RWPE2 (cell line): Measurements from ENCODE around the gene TSGA10IP.

Experiments
- ATAC-seq: fragments of 200-7000 bp; cut with Tn5 transposase; 3 replicates; pipeline ENCODE4 v1.9.1; 2021; ENCODE audit warnings: low read depth
- DNase-seq: peaks from one replicate; pipeline ENCODE4 v3.0.0-alpha.2; 2020; ENCODE audit warnings: low spot score
- H3K27ac ChIP-seq: fragments of 450-650 bp; 2 replicates; pipeline ENCODE4 v1.5.1; 2017; ENCODE audit warnings: mild to moderate bottlenecking; ENCODE audit not compliant: poor library complexity, severe bottlenecking
- H3K27me3 ChIP-seq: fragments of 250-450 bp; sonication (Bioruptor Pico); 2 replicates; pipeline ENCODE4 v1.5.1; 2021; ENCODE audit warnings: mild to moderate bottlenecking, moderate library complexity; ENCODE audit not compliant: insufficient read depth, poor library complexity, severe bottlenecking
- H3K36me3 ChIP-seq: fragments of 250-450 bp; sonication (Bioruptor Pico); 2 replicates; pipeline ENCODE4 v1.5.1; 2020; ENCODE audit warnings: low read depth, mild to moderate bottlenecking, moderate library complexity
- H3K4me1 ChIP-seq: fragments of 250-450 bp; sonication (Bioruptor Pico); 2 replicates; pipeline ENCODE4 v1.5.1; 2021; ENCODE audit warnings: mild to moderate bottlenecking, moderate library complexity; ENCODE audit not compliant: insufficient read depth, poor library complexity, severe bottlenecking
- H3K4me3 ChIP-seq: fragments of 250-450 bp; sonication (Bioruptor Pico); 2 replicates; pipeline ENCODE4 v1.5.1; 2021; ENCODE audit warnings: mild to moderate bottlenecking, moderate library complexity; ENCODE audit not compliant: severe bottlenecking
- H3K9me3 ChIP-seq: fragments of 250-450 bp; sonication (Bioruptor Pico); 2 replicates; pipeline ENCODE4 v1.5.1; 2021; ENCODE audit warnings: mild to moderate bottlenecking, moderate library complexity; ENCODE audit not compliant: severe bottlenecking
- TF ChIP-seq, protein P1 (sequence below): fragments of 450-650 bp; IDR thresholded peaks from one replicate; pipeline ENCODE4 v1.5.1; 2017; ENCODE audit warnings: mild to moderate bottlenecking, moderate library complexity; ENCODE audit not compliant: poor library complexity, severe bottlenecking

TSGA10IP gene

DNA sequence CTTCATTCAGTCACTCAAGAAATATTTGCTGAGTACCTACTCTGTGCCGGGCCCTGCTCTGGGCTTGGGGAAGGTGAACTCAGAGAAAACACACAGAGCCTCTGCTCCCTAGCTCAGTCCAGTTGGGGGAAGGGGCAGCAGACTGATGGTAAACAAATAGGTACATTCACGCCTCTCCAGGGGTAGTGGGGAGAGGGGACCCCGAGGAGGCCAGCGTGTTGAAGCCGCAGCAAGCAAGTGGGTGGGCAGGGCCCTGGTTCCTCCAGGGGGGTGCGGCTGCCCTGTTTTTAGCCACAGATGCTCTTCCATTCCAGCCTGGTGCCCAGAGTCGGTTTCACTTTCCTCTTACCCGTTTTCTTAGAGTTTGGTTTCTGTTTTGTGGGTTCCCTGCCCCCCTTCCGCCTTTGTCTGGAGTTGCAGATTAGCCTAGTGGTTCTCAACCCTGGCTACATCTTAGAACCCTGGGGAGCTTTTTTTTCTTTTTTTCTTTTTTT, 17.3 kb upstream of the TSGA10IP start:
- no peak for ATAC-seq
- no peak overlapping the region for H3K27ac ChIP-seq
- TF ChIP-seq, protein P1, sequence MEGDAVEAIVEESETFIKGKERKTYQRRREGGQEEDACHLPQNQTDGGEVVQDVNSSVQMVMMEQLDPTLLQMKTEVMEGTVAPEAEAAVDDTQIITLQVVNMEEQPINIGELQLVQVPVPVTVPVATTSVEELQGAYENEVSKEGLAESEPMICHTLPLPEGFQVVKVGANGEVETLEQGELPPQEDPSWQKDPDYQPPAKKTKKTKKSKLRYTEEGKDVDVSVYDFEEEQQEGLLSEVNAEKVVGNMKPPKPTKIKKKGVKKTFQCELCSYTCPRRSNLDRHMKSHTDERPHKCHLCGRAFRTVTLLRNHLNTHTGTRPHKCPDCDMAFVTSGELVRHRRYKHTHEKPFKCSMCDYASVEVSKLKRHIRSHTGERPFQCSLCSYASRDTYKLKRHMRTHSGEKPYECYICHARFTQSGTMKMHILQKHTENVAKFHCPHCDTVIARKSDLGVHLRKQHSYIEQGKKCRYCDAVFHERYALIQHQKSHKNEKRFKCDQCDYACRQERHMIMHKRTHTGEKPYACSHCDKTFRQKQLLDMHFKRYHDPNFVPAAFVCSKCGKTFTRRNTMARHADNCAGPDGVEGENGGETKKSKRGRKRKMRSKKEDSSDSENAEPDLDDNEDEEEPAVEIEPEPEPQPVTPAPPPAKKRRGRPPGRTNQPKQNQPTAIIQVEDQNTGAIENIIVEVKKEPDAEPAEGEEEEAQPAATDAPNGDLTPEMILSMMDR, result no peak

DNA sequence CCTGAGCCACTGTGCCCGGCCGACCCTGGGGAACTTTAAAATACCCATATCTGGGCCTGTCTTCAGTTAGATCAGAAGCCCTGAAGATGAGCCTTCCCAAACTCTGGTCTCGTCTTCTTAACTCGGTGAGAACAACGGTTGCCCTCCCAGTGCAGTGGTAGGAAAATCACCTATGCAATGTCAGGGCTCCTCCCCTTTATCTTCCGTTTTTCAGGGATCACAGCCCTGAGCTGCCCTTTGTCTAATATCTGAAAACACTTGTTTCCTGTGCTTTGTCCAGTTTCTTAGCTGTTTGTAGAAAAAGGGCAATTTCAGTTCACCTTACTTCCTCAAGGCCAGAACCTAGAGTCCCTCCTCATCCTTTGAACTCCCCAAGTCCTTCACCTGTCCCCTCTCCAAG, 16.6 kb upstream of the TSGA10IP start:
- no peaks in the 10 kb centered on the region for H3K9me3 ChIP-seq

More for the DNA sequence above, 17.3 kb upstream of the TSGA10IP start:
- Histone ChIP-seq H3K4me3 (no peak overlapping the region), H3K27me3 (no peaks in the 10 kb centered on the region), H3K4me1 (no peaks in the 10 kb centered on the region), H3K9me3 (no peaks in the 10 kb centered on the region), H3K36me3 (peaks cover 7% of the 10 kb centered on the region)
- no peak for DNase-seq

DNA sequence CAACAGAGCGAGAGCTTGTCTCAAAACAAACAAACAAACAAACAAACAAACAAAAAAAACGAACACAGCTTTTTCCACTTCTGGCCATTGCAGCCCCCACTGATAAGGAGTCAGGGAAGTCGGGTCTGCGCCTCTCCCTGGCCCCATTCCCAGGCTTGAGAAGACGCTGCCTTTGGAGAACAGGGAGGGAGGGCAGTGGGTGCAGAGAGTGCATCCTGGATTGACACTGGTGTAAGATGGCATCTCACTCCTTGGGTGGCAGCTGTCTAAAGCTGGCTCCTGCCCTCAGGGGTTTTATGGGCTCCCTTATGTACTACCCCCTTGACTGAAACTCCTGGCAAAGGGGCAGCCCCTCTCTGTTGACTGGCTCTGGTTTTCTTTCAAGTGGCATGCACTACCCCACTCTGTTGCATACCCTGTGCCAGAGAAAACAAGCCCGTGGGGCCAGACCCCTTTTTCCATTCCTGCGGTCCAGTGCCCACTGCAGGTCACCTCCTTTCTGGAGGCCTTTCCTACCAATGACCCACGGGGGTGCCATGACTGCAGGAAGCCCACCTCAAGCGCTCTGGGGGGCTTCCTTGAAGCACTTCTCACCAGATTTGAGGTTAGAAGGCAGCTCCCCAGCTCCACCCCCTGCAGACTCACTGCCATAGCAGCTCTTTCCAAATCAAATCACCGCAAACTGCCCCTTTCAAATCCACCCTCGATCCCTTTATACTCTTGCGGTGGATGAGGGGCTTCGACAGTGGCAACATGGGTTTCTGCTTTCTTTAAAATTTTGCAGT, 13.3 kb upstream of the TSGA10IP start:
- H3K4me1 ChIP-seq, result no peaks in the 10 kb centered on the region
- no peak overlapping the region for H3K27ac ChIP-seq
- ATAC-seq, result peak; percentile 26; the same call in 1 of the 3 replicates
- H3K27me3 ChIP-seq, result no peaks in the 10 kb centered on the region
- DNase-seq, result no peak
- H3K4me3 ChIP-seq, result no peak overlapping the region
- TF ChIP-seq, protein P1, result no peak
- H3K9me3 ChIP-seq, result no peaks in the 10 kb centered on the region
- H3K36me3 ChIP-seq, result no peaks in the 10 kb centered on the region

More for the DNA sequence above, 16.6 kb upstream of the TSGA10IP start:
- H3K4me3 ChIP-seq, result no peak overlapping the region
- DNase-seq, result no peak
- TF ChIP-seq, protein P1, result no peak
- ATAC-seq, result no peak
- H3K27ac ChIP-seq, result no peak overlapping the region
- no peaks in the 10 kb centered on the region for H3K4me1 ChIP-seq
- 0 out of 2 replicates have a peak, but pooled peaks cover under 1% of the 10 kb centered on the region for H3K36me3 ChIP-seq
- H3K27me3 ChIP-seq, result no peaks in the 10 kb centered on the region

DNA sequence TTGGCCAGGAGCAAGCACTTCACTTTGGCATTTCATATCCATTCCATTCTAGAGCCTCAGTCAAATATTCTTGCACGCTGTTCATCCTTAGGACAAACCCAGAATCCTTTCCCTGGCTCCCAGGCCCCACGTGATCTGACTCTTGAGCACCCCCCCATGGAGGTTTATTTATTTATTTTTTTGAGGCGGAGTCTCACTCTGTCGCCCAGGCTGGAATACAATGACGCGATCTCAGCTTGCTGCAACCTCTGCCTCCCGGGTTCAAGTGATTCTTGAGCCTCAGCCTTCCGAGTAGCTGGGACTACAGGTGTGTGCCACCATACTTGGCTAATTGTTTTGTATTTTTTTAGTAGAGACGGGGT, 12.7 kb upstream of the TSGA10IP start:
- TF ChIP-seq, protein P1, result peak; percentile 26
- no peak overlapping the region for H3K27ac ChIP-seq
- H3K4me1 ChIP-seq, result no peaks in the 10 kb centered on the region
- no peaks in the 10 kb centered on the region for H3K9me3 ChIP-seq
- H3K4me3 ChIP-seq, result no peak overlapping the region
- H3K27me3 ChIP-seq, result no peaks in the 10 kb centered on the region
- ATAC-seq (no peak), DNase-seq (no peak)
- no peaks in the 10 kb centered on the region for H3K36me3 ChIP-seq

DNA sequence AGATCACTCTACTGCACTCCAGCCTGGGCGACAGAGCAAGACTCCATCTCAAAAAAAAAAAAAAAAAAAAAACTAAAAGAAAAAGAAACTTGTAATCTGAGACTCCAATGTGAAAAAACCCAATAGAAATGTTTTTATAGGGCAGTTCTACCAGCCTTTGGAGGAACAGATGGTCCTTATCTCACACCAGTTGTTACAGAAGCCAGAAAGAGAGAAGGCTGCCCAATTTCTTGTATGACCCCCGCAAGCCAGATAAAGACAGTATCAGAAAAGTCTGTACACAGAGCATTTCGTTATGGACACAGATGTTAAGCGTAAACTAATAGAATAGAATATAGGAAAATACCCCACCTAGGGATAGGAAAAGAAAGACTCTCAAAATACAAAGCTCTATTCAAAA, 11.3 kb upstream of the TSGA10IP start:
- H3K9me3 ChIP-seq, result no peaks in the 10 kb centered on the region
- no peak overlapping the region for H3K4me3 ChIP-seq
- DNase-seq, result no peak
- no peaks in the 10 kb centered on the region for H3K27me3 ChIP-seq
- no peaks in the 10 kb centered on the region for H3K36me3 ChIP-seq
- H3K27ac ChIP-seq, result no peak overlapping the region
- TF ChIP-seq, protein P1, result no peak
- H3K4me1 ChIP-seq, result no peaks in the 10 kb centered on the region
- ATAC-seq, result no peak
